GM18909 (cell line): Measurements from ENCODE around the gene SRRM2.

Experiments
- ATAC-seq: cut with Tn5 transposase; IDR thresholded peaks from one replicate; pipeline ENCODE4 v1.9.1; 2021; ENCODE audit warnings: mild to moderate bottlenecking; ENCODE audit not compliant: unreplicated experiment, poor library complexity

The SRRM2 gene

GRCh38 chr16:2775131-2775716, 22.8 kb downstream of the SRRM2 start:
- no peak for ATAC-seq

DNA sequence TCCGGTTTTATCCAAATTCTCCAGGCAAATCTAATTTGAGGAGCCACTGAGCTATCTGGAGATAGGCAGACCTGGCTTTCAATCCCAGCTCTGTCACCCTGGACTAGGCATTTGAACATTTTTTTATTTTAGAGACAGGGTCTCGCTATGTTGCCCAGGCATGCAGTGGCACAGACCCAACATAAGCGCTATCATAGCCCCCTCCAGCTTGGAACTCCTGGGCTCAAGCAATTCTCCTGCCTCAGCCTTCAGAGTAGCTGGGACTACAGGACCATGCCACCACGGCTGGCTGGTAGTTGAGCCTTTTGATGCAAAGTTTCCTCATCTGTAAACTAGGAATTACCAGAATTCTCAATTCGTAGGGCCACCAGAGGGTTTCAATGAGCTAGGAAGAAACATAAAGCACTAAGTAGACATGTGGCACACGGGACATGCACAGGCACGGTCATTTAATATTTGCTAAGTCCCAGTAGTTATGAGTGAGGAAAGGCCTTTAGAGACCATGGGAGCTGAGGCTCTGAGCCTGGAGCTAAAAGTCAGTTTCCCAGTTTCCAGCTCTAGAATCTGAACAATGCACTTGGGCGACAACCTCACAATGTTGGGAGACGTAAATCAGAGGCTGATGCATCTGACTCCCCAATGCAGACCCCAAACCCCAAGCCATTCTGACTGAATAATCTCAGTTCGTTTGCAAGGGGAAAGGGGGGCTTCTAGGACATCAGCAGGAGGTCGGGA, 23.5 kb downstream of the SRRM2 start:
- no peak for ATAC-seq

DNA sequence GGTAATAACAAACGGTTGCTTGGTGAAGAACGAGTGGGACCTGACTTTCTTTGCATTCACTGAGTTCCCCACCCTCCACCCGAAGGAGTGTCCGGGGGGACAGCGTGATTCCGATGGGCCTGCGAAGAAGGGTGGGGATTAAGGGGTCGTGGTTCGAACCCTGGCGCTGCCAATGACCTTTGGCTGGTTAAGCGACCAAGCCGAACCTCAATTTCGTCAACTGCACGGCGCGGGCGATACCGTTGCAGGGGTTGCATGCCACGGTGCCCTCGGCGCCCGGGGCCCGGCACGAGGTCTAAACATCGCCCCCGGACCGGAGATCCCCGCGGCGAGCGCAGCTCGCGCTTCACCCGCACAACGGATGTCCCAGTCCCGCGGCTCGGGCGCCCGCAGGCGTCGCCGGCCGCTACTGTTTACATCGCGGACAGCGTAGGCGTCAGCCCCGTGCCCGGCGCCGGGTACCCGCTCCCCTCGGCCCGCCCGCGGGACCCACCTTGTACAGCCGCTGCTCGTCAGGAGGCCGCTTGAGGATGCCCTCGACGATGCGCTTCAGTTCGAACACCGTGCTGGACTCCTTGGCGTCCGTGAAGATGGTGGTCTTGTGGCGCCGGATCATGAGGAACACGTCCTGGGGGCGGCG, 24.2 kb downstream of the SRRM2 start:
- ATAC-seq, result peak; percentile 39

- peak; percentile 85 for ATAC-seq
These were observed 24.9 kb downstream of the SRRM2 start, which contains the start of gene ELOB for GRCh38 chr16:2777231-2777902. ELOB (minus strand) TSS chr16:2777280; CDS start chr16:2777239, 41 bp downstream.

- no peak for ATAC-seq
These were observed 25.6 kb downstream of the SRRM2 start for GRCh38 chr16:2777903-2778629.

DNA sequence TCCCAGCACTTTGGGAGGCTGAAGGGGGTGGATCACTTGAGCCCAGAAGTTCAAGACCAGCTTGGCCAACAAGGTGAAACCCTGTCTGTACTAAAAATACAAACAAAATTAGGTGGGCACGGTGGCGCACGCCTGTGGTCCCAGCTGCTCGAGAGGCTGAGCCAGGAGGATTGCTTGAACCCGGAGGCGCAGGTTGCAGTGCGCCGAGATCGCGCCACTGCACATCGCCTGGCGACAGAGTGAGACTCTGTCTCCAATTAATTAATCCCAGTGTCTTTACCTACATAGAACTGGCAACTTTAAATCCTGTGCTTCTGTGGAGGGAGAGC, 26.2 kb downstream of the SRRM2 start:
- ATAC-seq, result no peak

GRCh38 chr16:2779151-2779920, 26.9 kb downstream of the SRRM2 start:
- ATAC-seq, result no peak

DNA sequence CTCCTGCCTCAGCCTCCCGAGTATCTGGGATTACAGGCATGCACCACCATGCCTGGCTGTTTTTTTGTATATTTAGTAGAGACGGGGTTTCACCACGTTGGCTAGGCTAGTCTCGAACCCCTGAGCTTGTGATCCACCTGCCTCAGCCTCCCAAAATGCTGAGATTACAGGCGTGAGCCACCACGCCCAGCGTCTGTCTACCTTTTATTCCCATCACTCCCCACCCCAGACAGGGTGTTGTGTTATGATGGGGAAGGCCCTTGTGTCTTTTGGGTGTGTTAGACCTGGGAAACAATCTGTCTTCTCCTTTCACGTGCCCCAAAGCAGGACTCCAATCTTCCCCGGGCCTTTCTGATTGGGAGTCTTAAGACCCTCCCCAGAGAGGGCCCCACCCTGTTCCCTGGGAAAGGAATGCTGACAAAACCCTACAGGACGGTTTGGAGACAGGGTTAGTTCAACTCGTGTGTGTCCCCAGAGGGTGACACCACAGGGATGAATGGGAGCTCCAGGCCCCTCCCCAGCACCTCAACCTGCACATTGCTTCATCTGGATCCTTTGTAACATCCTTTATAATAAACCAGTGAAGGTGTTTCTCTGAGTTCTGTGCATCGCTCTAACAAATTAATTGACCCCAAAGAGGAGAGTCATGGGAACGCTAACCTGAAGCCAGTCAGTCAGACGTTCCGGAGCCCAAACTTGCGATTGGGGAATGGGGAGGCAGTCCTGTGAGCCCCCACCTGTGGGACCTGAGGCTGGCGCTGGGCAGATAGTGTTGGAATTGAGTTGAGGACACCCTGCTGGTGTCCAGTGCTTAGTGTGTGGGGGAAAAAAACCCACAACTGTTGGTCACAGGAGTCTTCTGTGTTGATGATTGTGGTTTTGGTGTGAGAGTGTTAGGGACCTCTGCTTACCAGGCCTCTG, 27.8 kb downstream of the SRRM2 start:
- ATAC-seq, result no peak

GRCh38 chr16:2782583-2783351, 30.3 kb downstream of the SRRM2 start:
- ATAC-seq, result no peak

GRCh38 chr16:2783581-2784357, 31.3 kb downstream of the SRRM2 start:
- no peak for ATAC-seq

DNA sequence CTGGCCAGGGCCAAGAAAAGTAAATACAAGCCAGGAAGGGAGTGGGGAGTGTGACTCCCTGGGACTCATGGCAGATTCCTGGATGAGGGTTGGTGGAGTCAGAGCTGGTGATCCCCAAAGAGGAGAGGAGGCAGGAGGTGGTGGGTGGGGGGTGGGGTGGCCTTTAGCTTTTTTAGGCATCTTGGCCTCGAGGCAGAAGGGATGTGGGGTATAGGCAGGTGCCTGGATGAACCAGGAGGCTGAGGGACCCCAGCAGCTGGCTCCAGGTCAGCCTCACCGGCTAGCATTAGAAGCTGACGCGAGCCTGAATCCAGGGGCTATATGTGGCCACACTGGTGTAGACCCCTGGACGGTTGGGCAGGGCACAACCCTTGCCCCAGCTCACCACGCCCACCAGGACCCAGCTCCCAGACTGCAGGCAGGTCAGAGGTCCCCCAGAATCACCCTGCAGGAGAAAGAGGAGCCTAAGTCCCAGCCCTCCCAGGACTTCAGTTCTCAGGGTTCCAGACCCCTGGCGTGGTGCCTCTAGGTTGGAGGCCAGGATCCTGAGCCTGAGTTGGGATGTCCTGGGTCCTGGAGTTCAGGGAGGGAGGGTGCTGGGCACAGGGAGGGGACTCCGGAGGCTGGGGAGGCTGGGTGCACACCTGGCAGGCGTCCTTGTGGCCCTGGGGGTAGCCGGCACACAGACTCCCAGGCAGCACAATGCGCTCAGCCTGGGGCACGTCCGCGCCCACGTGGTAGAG, 32.1 kb downstream of the SRRM2 start:
- ATAC-seq, result no peak

GRCh38 chr16:2785101-2785991, 32.9 kb downstream of the SRRM2 start:
- ATAC-seq, result no peak

GRCh38 chr16:2786061-2786825, 33.8 kb downstream of the SRRM2 start:
- no peak for ATAC-seq

GRCh38 chr16:2786826-2787151, 34.4 kb downstream of the SRRM2 start:
- no peak for ATAC-seq

- no peak for ATAC-seq
These were observed 35.0 kb downstream of the SRRM2 start, which contains the start of gene PRSS33 for GRCh38 chr16:2787406-2787805. PRSS33 (minus strand) TSS chr16:2787560; CDS start chr16:2786547, 1,013 bp downstream.
